ENCODE measurements around the gene KCTD3.

The KCTD3 gene

DNA sequence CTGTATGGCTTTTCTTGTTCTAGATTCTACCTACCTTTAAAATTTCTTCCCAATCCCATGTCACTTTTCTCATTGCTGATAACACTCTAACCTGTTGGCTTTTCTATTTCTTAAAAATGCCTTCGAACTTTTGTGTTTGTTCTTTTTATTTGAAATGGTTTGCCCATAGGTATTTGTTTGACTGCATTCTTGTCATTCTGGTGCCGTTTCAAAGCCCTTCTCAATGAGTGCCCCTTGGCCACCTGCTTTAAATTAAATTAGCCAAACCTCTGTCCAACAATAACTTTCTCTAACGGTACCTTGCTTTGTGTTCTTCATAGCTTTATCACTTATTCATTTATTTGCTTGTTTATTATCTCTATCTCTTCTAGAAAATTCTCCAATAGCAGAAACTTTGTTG is 38.9 kb downstream of the KCTD3 start:
- no peak for DNase-seq (ENCODE audit: low spot score)

DNA sequence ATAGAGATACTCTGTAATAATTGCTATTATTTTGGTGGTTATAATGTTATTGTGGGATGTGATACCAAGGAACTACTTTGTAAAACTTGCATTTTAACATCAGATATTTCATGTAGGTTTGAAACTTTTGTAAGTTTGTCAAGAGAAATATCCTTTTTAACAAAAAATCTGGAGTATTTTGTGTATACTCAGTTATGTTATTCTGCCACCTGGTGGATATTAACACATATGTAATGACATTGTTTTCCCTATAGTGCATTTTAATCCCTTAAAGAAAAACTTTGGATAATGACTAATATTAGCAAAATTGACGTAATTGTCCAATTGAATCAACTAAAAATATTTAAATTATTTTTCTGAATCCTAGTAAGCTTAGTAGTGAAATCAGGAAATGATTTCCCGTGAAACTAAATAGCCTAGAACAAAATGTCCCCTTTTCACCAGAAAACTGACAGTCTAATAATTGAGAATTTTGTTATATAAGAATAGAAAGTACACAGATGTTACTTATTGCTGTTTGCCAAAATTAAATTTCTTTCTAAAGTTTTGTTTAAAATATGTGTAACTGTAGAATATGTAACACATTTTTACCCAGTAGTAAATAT is 39.6 kb downstream of the KCTD3 start:
- no peak for DNase-seq (ENCODE audit: low spot score)

DNA sequence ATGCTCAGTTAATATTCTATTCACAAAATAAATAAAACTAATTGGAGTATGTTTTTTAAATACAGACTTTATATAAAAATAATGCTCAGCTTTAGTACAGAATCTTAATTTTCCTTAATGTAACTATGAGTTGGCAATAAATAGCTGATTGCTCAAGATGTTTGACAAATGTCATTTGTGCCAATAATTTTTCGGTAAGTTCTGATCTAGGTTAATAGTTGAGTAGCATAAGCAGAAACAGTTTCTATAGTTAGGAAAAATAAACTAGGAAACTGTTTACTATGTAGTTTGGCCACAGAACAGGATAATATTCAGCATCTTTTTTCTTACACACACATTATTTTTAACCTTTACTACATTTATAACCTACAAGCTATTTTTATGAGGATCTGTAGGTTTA is 40.3 kb downstream of the KCTD3 start:
- no peak for DNase-seq (ENCODE audit: low spot score)

DNA sequence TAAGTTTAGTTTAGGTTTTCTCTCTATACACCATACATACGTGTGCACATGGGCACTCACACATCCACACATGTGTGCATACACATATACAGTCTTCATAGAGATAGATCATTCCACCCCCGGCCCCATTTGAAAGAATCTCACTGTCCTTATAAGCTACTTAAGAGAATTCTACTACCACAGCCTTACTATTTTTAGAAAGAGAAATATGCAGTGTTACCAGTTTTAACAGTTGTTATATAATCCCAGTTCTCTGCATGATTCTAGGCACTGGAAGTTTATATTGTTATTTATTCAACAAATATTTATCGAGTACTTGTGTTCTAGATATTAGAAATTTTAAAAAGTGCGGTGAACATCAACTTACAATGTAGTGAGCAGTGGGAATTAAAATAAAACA is 41.5 kb downstream of the KCTD3 start:
- no peak for DNase-seq (ENCODE audit: low spot score)

DNA sequence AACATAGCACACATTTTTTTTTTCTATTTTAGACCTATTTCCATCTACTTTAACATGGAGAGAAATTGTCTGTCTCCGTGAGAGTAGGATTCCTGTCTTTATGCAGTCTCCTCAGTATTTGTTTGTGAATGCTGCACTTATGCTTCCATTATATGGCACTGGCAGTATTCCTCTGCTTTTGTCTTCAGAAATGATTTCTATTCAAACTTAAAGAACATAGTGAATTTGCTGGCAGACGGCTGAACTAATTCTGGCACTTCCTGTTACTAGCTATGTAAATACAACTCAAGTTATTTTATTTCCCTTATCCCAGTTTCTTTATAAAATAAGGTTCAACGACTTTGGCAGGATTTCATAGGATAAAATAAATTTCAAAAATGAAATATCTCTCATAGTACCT is 45.3 kb downstream of the KCTD3 start:
- no peak for DNase-seq (ENCODE audit: low spot score)

DNA sequence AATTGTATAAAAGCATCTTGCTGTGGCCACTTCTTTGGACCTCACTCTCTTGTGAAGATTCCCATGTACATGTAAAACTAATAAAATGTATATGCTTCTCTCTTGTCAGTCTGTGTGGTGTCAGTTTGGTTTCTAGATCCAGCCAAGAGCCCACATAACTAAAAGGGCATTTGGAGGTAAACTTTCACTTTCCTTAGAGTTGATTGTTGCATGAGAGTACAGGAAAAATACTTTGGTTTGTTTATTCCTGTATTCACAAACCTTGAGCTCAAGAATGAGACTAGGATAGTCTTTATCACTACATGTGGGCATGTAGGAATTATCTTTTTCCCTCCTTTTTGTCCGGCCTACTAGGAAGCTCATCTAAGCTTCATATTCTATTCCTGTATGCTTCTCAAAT is 50.9 kb downstream of the KCTD3 start:
- no peak for DNase-seq (ENCODE audit: low spot score)

DNA sequence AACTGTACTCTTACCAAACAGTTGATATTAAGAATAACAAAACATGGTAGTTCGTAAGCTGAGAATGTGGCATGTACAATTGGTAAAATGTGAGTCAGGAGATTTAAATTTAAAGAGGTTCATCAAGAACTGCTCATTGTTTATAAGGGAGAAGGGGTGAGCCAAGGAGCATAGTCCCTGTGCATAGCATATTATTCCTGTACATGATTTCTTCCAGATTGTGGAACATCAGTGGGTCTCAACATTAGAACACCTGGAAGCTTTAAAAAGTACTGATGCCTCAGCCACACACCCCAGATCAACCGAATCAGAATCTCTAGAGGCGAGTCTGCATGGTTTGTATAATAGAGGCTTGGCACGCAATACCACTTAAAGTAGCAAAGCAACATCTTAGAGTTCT is 56.1 kb downstream of the KCTD3 start:
- DNase-seq (ENCODE audit: low spot score) = no peak

DNA sequence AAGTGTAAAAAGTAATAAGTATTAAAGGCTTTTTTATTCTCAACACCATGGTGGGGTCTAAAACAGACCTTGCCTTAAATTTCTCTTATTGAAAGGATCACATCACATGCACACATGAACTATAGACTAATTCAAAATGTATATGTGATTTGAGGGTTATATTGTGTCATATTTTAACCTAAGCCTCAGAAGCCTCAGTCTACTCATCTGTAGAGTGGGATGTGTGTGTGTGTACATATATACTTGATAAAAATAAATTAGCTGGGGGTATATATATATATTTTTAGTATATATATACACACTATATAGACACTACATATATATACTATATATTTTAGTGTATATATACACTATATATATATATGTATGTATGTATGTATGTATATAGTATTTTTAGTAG is 58.8 kb downstream of the KCTD3 start:
- DNase-seq (ENCODE audit: low spot score) = no peak

DNA sequence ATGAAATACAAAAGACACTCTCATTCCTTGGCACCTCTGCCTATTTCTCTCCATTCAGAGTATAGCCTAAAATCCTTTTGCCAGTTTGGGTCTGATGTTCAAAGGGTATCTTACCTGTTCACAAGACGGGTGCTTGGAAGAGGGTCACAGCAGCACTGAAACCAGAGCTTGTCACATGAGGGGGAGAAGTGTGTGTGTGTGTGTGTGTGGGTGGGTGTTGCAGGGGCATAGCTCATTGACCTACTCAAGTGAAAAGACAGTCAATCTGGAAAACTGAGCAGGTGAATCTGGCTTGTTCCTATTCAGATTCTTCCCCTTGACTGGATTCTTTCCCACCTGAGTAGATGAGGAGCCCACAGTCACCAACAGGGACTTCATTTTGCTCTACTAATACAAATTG is 63.9 kb downstream of the KCTD3 start:
- no peak for DNase-seq (ENCODE audit: low spot score)

DNA sequence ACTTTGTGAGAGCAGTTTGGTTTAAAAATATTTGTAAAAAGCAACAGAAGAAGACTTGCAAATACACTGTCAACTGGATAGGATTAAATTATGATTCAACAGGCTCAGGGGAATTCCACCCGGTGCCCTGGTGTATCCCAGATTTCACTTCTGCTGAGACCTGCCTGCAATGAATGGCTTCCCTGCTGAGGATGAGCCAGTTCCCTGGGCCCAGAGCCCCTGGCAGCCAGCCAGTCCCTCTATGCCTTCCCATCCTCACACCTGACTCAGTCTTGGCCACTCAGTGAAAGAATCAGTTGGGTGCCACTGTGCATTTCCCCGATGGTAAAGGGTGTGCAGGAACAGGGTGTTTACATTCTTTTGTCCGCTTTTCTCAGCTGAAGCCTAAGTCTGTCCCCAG is 64.4 kb downstream of the KCTD3 start:
- DNase-seq (ENCODE audit: low spot score) = no peak

DNA sequence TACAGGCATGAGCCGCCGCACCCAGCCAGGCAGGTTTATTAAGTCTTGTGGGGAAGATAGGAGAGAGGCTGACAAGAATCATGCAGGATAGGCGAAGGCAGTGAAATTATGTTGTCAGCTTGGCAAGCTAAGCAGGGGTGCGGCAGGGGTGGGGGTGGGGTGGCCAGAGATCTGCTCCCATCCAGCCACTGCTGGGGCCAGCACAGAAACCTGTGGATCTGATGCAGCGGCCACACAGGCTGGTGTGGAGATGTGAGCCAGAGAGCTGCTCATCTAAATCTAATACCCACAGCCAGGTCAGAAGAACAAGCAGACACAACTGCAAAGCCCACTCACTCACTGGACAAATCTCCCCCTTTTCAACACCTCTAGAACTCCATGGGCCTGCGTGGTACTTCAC is 68.7 kb downstream of the KCTD3 start:
- DNase-seq (ENCODE audit: low spot score) = no peak

DNA sequence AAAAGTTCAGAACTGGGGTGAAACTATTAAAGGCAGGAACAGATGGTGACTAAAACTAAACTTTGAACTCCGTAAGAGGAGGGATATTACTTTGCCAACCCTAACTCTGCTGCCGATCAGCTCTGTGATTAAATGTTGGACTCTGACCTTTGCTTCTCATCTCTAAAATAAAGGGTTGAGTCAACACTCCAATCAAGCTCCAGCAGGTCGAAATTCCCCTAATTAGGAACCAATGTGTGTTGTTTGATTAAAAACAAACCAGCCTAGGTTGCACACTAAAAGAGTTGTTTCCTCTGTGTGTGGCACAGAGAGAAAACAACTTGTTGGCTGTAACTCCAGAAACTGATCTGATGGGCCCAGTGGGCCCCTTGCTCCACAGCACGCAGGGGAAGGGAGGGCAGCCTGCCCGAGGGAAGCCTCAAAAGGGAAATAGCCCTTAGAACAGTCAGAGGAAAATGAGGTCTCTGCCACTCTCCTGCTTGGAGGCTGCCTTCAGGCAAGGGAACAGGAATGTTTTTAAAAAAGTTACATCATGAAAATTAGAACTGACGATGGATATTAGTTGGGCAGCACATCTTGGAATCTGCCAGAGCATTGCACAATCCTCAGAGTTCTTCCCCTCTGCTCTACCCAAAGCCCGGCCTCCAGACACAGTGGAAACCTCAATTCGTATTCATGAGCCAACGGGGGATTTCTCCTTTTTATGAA is 69.3 kb downstream of the KCTD3 start:
- DNase-seq (ENCODE audit: low spot score) = no peak

DNA sequence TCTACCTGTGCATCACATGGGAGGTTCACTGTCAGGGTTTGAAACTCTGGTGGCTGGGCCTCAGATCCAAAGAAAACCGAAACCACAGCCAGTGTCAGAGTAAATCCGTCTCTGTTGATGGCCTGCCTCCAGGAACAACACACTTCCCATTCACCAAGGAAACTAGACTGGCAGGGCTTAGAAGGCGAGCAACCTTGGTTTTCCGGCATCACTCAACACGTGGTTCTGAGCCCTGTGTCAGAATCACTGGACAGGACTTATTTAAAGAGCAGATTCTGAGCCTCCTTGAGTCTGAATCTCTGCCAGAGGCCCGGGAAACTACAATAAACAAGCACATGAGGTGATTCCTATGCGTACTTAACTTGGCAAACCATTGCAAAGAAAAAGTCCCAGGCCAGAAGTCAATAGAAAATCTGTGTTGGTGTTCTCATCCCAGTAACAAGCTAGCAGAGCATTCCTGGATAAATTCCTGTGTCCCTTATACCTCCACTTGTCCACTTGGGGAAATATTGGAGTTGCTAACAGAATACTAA is 70.0 kb downstream of the KCTD3 start:
- peak; percentile 33 for DNase-seq (ENCODE audit: low spot score)

DNA sequence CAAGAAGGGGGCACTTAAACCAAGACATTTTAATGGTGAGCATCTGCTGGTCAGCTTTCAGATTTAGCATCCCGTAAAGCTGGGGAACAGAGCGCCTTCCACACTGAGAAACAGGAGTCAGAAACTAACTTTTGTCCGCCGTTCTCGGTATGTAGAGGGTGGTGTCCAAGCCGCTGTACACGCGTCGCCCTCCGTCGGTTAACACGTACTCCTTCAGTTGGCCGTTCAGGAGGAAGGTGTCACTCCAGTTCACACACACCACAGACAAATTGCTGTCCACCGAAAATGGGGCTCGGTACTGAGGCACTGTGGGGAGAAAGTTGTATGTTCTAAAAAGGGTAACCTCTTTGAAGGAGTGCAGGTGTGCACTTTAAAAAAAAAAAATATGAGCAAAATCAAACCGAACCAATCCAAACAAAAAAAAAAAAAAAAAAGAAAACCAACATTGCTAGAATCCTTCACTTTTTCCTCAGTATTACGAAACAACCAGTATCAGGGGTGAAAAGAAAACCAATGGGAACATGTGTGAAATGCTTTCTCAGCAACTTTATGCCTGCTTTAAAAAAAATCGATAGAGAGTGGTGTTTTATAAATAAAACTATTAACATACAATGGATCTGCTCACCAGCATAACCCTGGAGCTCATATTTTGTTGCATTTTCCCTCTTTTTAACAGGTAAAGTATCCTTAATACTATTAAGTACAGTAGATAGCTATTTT is 73.5 kb downstream of the KCTD3 start:
- no peak for DNase-seq (ENCODE audit: low spot score)

DNA sequence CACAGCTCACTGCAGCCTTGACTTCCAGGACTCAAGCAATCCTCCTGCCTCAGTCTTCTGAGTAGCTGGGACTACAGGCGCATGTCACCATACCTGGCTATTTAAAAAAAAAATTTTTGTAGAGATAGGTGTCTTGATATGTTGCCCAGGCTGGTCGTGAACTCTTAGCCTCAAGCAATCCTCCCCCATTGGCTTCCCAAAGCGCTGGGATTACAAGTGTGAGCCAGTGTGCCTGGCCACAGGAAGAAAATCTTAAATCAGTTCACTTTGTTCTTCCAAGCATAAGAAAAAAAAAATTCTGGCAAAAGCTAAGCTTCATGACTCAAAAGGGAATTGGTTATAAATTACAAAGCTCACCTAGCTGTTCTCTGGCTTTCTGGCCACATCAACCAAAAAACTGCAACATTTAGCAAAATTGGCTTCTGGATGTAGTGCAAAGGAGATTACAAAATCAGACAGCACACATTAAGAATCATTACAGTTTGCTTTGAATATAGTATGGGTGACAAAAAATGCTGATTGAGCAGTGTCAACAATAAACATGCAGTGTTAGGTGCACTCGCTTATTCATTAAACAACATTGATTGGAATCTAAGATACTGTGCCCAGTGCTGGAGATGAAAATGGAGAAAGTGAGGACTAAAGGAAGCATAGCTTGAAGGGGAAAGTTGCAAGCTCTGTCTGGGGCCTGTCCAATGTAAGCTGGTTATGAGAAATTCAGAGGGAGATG is 76.7 kb downstream of the KCTD3 start:
- no peak for DNase-seq (ENCODE audit: low spot score)

DNA sequence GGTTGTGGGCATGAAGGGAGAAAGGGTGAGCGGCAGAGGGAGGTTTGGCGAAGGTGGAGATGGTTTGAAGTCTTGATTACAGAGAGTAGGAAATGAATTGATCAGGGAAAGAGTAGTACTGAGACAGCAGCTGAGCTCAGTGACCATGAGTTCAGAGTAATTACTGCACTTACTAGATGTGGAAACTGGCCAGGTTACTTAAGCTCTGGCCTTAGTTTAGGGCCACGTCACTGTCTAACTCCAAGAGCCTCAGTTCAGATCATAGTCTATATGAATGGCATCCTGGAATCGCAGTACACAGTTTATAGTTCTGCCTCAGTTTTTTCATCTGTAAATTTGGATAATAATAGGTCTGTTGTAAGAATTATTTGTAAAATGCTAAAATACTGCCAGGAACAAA is 78.1 kb downstream of the KCTD3 start:
- no peak for DNase-seq (ENCODE audit: low spot score)

DNA sequence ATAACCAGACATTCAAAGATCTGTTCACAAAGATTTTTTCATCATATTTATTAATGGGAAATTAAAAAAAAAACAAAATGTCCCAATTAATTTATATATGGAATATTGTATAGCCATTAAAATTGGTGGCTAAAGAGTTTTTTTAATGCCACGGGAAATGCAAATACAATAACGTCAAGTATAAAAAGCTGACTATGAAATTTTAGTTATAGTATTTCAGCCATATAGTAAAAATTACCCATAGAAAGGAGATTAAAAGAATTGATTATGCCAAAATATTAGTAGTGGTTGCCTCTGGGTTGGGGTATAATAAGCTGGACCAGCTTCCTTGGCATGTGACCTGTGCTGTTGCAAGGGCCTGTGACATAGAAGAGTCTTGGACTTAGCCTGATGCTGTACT is 78.8 kb downstream of the KCTD3 start:
- DNase-seq (ENCODE audit: low spot score) = no peak

DNA sequence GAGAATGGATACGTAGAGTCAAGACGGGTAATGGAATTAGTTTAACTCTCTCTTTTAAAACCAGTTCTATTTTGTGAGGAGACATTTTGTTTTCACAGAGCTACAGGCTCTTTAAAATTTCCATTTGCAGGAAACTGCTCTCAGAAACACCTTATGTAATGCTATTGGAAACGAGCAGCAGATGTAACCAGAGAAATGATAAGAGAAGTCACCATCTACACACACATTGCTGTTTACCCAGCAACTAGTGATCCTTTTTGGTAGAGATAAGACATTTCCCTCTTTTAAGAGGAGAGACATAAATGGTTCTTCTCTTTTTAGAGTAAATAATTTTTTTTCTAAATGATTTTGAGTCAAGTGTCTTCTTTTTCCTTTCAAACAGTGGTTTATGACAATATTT is 80.6 kb downstream of the KCTD3 start:
- DNase-seq (ENCODE audit: low spot score) = no peak

DNA sequence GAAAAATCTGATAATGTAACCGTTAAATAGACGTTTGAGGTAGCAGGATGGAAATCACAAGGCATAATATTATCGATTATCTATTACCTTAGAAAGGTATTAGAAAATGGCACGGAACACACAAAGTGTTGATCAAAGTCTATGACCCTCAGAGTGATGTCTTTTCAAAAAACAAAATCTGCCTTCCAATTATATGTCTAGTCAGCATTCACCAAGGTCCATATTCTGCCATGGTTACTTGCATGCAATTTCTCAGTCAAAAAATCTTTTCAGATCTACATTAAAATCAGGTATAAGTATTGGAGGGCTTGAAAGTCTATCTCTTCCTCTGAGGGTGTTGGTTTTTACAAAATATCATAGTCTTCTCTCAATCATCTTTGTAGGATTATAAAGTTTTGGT is 81.9 kb downstream of the KCTD3 start:
- DNase-seq (ENCODE audit: low spot score) = no peak

DNA sequence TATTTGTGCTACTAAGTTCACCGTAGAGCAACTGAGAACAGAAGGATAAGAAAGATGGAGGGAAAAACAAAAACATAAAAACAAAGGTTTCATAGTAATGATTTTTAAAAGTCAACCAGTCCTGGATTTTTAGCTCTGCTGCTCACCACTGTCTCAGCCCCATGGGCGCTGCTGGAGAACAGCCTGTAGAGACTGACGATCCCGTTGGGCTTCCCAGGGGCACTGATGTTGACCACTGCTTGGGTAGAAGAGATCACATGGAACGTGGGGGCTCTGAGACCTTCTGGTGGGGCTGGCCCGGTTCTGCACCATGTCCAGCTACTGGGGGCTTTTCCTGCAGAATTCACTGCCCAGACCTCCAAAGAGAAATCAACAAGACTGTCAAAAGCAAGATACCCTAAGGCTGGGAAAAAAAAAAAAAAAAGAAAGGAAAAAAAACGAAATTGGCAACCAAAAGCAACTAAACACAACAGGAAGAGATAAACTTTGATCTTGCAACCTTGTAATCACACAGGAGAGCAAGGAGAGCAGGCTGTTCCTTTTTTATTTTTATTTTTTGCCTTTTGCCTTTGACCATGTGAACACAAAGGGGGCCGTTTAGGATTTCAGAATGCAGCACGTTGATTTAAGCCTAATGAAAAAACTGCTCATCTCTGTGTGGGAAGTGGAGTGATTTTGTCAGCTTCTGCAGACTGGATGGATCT is 83.5 kb downstream of the KCTD3 start:
- no peak for DNase-seq (ENCODE audit: low spot score)

DNA sequence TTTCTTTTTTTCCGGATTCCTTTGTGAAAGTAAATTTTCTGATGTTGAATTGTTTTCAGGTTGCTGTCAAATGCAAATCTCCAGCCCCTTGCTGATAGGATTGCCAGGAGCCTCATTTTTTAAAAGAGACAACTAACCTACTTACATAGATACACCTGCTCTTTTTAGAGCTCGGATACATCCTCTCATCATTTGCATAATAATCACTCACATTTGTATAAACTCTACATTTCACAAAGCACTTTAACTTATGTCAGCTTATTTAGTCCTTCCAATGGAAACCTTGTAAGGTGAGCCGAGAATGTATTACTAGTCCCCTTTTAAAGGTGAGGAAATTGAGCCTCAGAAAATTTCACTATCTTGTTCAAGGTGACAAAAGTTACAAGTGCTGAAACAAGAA is 84.8 kb downstream of the KCTD3 start:
- DNase-seq (ENCODE audit: low spot score) = no peak

DNA sequence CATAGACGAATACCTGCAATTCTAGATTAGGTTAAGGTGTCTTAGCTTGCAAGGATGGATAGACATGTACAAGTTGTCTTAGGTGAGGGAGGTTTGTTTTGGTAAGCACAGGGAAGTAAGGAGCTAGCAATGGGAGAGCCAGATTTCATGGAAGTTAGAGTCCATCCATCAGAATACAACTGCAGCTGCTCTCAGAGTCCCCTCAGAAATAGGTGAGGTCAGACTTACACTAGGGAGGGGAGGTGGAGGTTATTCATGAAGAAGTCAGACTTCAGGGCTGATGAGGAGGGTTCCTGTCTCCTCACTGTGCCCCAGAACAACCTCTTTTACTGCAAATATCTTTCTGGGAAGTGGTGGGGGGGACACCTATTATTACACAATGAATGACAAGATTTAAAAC is 85.3 kb downstream of the KCTD3 start:
- no peak for DNase-seq (ENCODE audit: low spot score)
